ENCODE data around the gene KRT20. TPM values are rescaled to one million over a fixed set of nuclear protein-coding genes. Genes with fewer than 3 reads are reported as not detected.

The KRT20 gene
- total RNA-seq, 8 experiments from 2014 or later = 0.09 to 0.43 (median 0.31) TPM; not detected in 5

DNA sequence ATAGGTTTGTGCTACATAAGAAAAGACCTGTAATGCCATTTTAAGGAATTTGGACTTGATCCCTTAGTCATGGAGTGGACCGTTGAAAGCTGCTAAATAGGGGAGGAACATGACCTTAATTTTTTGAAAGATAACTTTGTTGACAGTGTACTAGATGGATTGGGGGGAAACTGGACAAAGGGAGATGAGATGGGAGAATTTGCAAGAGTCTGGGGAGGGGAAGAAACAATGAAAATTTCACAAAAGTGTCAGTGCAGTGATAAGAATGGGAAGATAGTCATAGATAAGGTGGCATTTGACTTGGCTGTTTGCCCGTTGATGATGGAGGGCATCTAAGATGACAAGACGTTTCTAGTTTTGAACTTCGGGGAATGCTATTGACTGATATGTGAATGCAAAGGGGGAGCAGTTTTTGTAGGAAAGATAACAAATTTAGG lies 40.4 kb downstream of the KRT20 start:
- WGBS, 10 experiments = 57 to 94% (median 76%) methylated on average over 3 to 4 of the region's 4 CpGs

DNA sequence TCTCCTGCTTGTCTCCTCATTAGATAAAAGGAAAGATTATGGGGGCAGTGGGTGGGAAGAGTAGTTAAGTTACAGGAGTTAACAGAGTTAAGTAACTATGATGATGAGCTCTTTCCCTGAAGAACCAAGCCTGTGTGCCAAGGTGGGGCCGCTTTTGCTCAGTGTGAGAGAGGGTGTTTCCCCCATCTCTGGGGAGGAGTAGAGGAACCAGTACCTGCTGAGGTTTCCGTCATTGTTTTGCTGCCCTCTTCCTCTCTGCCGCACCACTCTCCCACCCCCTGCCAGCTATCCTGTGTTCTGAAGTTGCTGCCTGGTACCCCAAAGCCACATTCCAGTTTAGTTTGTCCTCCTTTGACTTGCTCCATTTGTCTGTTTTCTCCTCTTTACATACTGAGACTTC lies 41.8 kb downstream of the KRT20 start:
- ATAC-seq (replicated peaks in 6 of 8) = no peak
- H3K4me3 ChIP-seq = no peak overlapping the region
- H3K27ac ChIP-seq = no peak overlapping the region
- WGBS, 10 experiments = 0 to 100% (median 38%) methylated on average over 1 to 2 of the region's 3 CpGs; no CpG with 5 or more reads in 4 of the 10 experiments
- in situ Hi-C loops (cut with MboI; ENCODE audit: low pct_unique_long_range_greater_than_20kb in 2 of 9, low sequenced_read_pairs in 9 of 9, unreplicated experiment in 9 of 9) = no loop called here
- no peaks in the 10 kb centered on the region for H3K4me1 ChIP-seq (replicated peaks in 1 of 2)

More for the DNA sequence above, 40.4 kb downstream of the KRT20 start:
- H3K4me3 ChIP-seq = no peak overlapping the region
- in situ Hi-C loops (cut with MboI; ENCODE audit: low pct_unique_long_range_greater_than_20kb in 2 of 9, low sequenced_read_pairs in 9 of 9, unreplicated experiment in 9 of 9) = no loop called here
- no peaks in the 10 kb centered on the region for H3K4me1 ChIP-seq (replicated peaks in 1 of 2)
- no peak overlapping the region for H3K27ac ChIP-seq
- ATAC-seq (replicated peaks in 6 of 8) = no peak

DNA sequence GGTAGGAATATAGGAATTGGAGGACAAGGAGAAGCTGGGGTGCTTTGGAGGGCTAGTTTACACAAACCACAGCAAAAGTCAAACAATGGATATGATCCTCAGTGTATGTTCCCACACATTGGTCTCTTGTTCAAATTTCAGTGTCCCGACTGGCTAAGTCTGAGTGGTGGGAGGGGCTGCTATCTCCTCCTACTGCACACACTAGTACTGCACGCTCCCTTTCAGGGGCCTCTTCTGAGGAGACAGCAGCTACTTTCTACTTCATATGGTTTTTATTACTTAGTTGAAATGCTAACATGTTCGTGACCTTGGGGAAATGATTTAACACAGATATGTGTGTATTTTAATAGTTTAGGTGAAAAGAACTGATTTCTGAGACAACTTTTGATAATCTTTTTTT lies 43.8 kb downstream of the KRT20 start:
- H3K27ac ChIP-seq = no peak overlapping the region
- 0 to 100% (median 60%) methylated on average over 1 to 3 of the region's 3 CpGs; no CpG with 5 or more reads in 1 of the 10 experiments for WGBS, 10 experiments
- no peak overlapping the region for H3K4me3 ChIP-seq
- peak in 3 of 8 experiments; percentile 25 to 38 (median 37) for ATAC-seq (replicated peaks in 6 of 8)
- in situ Hi-C loops (cut with MboI; ENCODE audit: low pct_unique_long_range_greater_than_20kb in 2 of 9, low sequenced_read_pairs in 9 of 9, unreplicated experiment in 9 of 9) = no loop called here
- H3K4me1 ChIP-seq (replicated peaks in 1 of 2) = no peaks in the 10 kb centered on the region

DNA sequence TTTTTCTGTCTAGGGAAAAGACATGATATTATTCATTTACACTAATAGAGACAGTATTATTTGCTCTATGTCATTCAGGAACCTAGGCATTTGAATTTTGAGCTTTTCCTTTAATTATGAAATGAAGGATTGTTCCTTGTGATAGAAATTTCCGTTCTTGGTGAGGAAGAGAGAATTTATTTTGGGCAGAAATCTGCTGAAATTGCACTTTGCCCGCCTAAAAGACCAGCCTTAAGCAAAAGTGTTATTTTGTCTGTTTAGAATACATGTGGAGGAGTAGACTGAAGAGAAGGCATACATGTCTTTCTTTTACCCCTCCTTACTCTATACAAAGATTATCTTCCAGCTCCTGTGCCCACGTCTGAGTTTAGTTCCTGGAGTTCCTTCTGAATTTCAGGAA lies 45.8 kb downstream of the KRT20 start:
- Histone ChIP-seq H3K27ac (no peak overlapping the region), H3K4me3 (no peak overlapping the region), H3K4me1 (replicated peaks in 1 of 2) (no peaks in the 10 kb centered on the region)
- in situ Hi-C loops (cut with MboI; ENCODE audit: low pct_unique_long_range_greater_than_20kb in 2 of 9, low sequenced_read_pairs in 9 of 9, unreplicated experiment in 9 of 9) = no loop called here
- 59 to 100% (median 77%) methylated on average over 1 to 3 of the region's 3 CpGs for WGBS, 10 experiments
- no peak for ATAC-seq (replicated peaks in 6 of 8)

DNA sequence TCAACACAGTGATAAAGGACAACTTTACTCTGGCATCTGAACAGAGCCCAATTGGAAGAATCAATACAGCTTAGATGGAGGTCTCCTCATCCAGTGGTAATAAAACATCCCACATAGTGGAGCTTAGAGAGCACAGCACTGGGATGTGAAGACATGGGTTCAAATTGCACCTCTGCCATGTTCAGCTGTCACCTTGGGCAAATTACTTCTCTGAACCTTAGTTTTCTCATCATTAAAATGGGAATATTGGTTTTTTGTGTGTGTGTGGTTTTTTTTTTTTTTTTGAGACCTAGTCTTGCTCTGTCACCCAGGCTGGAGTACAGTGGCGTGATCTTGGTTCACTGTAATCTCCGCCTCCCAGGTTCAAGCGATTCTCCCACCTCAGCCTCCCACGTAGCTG lies 49.0 kb downstream of the KRT20 start:
- no peaks in the 10 kb centered on the region for H3K4me1 ChIP-seq (replicated peaks in 1 of 2)
- in situ Hi-C loops (cut with MboI; ENCODE audit: low pct_unique_long_range_greater_than_20kb in 2 of 9, low sequenced_read_pairs in 9 of 9, unreplicated experiment in 9 of 9) = no loop called here
- WGBS, 10 experiments = 90 to 100% (median 100%) methylated on average over 1 to 3 of the region's 4 CpGs; no CpG with 5 or more reads in 1 of the 10 experiments
- H3K27ac ChIP-seq = no peak overlapping the region
- H3K4me3 ChIP-seq = no peak overlapping the region
- ATAC-seq (replicated peaks in 6 of 8) = no peak

DNA sequence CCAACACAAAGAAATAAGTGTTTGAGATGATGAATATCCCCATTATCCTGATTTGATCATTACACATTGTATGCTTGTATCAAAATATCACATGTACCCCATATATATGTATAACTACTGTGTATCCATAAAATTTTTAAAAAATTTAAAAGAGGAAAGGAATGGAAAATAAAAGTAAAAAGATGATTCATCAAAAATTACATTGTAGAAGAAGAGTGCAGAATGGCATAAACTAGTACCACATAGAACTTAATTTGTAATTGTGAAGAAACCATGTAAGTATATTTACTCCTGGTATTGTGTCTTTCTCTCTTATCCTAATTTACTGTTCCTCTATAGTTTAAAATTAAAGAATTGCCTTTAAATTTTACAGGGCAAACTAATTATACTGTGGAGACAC lies 51.2 kb downstream of the KRT20 start:
- no peak overlapping the region for H3K4me3 ChIP-seq
- H3K4me1 ChIP-seq (replicated peaks in 1 of 2) = no peaks in the 10 kb centered on the region
- ATAC-seq (replicated peaks in 6 of 8) = no peak
- H3K27ac ChIP-seq = no peak overlapping the region
- in situ Hi-C loops (cut with MboI; ENCODE audit: low pct_unique_long_range_greater_than_20kb in 2 of 9, low sequenced_read_pairs in 9 of 9, unreplicated experiment in 9 of 9) = no loop called here

DNA sequence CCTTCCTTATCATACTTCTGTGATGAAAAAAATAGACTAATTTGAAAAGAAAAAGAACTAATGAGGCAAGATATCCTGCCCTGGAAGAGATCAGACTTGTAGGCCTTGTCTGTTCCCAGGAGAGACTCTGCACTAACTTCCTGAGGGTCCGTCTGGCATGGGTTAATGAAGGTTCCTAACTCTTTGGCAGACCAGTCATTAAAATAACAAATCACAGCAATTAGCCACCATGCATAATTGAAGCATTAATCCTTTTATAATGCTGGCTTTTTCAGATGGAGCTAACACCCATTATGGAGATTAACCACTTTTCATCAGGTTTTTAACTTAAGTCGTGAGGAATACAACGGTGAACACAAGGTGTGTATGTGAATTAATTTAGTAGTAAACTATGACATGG lies 52.2 kb downstream of the KRT20 start:
- no peak overlapping the region for H3K4me3 ChIP-seq
- H3K4me1 ChIP-seq (replicated peaks in 1 of 2) = no peaks in the 10 kb centered on the region
- no peak for ATAC-seq (replicated peaks in 6 of 8)
- WGBS, 10 experiments = 0 to 80% (median 47%) methylated on average over 1 to 3 of the region's 3 CpGs; no CpG with 5 or more reads in 1 of the 10 experiments
- in situ Hi-C loops (cut with MboI; ENCODE audit: low pct_unique_long_range_greater_than_20kb in 2 of 9, low sequenced_read_pairs in 9 of 9, unreplicated experiment in 9 of 9) = no loop called here
- H3K27ac ChIP-seq = no peak overlapping the region

DNA sequence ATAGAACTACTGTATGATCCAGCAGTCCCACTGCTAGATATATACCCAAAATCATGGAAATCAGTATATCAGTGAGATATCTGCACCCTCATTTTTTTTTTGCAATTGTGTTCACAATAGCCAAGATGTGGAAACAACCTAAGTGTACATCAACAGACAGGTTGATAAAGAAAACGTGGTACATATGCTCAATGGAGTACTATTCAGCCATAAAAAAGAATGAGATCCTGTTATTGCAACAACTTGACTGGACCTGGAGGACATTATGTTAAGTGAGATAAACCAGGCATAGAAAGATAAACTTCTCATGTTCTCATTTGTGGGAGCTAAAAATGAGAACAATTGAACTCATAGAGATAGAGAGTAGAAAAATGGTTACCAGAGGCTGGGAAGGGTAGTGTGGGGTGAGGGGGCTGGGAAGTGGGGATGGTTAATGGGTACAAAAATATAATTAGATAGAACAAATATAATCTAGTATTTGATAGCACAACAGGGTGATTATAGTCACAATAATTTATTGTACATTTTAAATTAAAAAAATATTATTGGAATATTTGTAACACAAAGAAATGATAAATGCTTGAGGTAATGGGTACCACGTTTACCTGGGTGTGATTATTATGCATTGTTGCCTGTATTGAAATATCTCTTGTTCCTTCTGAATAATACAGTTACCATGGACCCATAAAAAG lies 54.8 kb downstream of the KRT20 start:
- Histone ChIP-seq H3K27ac (no peak overlapping the region), H3K4me3 (no peak overlapping the region), H3K4me1 (replicated peaks in 1 of 2) (no peaks in the 10 kb centered on the region)
- 11 to 88% (median 77%) methylated on average over 1 to 2 of the region's 2 CpGs for WGBS, 10 experiments
- no peak for ATAC-seq (replicated peaks in 6 of 8)
- in situ Hi-C loops (cut with MboI; ENCODE audit: low pct_unique_long_range_greater_than_20kb in 2 of 9, low sequenced_read_pairs in 9 of 9, unreplicated experiment in 9 of 9) = no loop called here

DNA sequence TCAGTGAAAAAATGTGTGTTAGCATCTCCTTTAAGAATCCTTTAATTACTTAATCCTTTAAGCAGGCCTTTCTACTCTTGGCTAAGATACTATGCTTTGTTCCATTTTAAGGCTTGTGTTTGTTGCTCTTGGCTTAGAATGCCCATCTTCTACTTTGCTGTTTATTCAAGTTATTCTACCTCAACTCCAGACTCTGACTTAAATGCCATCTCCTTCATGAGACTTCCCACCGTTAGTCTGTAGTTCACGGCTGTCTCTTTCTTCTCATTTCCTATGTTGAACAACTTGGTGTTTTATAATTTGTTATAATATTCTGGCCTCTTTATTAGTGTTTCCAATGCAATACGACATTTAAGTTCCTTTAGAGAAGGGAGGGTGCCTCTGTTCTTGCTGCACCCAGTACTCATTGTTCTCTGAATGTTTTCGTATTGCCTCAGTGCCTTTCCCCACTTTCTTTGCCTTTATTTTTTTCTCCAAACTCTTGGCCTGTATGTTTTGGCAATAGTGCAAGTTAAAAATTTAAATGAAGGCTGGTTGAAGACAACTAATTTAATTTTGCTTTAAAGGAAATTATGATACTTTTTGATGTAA lies 56.5 kb downstream of the KRT20 start:
- WGBS, 10 experiments = 58 to 100% (median 85%) methylated on average over 2 to 4 of the region's 4 CpGs
- in situ Hi-C loops (cut with MboI; ENCODE audit: low pct_unique_long_range_greater_than_20kb in 2 of 9, low sequenced_read_pairs in 9 of 9, unreplicated experiment in 9 of 9) = no loop called here
- no peak overlapping the region for H3K27ac ChIP-seq
- H3K4me3 ChIP-seq = no peak overlapping the region
- peak in 1 of 8 experiments; percentile 66 for ATAC-seq (replicated peaks in 6 of 8)
- no peaks in the 10 kb centered on the region for H3K4me1 ChIP-seq (replicated peaks in 1 of 2)

DNA sequence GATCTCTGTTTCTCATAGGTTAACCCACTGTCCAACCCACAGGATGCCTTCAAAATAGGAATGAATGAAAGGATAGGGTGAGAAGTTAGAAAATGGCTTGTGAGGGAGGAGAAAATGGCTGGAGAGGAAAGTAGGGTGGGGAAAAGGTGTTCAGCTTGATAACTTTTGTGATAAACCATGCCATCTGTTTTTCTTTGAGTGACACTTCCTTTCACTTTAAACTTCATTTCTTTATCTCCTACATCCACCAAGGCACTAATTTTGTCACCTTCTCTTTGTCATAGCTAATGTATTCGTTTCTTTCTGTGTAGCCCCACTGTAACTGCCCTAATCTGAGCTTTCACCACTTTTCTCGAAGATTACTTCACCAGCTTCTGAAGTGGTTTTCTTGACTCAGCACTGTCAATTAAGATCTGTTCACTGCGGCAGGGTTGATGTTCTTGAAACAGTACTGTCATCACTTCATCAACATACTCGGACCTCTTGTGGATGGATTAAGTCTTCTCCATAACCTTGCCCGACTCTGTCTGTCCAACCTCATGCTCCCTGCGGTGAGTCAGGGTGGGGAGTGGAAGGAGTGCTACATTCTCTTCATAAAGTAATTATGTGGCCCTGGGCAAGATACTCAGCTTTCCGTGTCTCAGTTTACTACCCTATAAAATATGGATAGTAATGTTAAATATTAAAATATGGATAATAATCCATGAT lies 57.1 kb downstream of the KRT20 start:
- H3K4me3 ChIP-seq = no peak overlapping the region
- no peaks in the 10 kb centered on the region for H3K4me1 ChIP-seq (replicated peaks in 1 of 2)
- in situ Hi-C loops (cut with MboI; ENCODE audit: low pct_unique_long_range_greater_than_20kb in 2 of 9, low sequenced_read_pairs in 9 of 9, unreplicated experiment in 9 of 9) = no loop called here
- H3K27ac ChIP-seq = no peak overlapping the region
- 13 to 100% (median 84%) methylated on average over 1 to 7 of the region's 7 CpGs for WGBS, 10 experiments
- ATAC-seq (replicated peaks in 6 of 8) = peak in 4 of 8 experiments; percentile 30 to 100 (median 89)

Other genes with a start within 250 kb of the KRT20 start
- 100 to 1,000 TPM in 7 of 8 experiments, 10 to 100 TPM in 1; 81.3 to 216 (median 133) TPM for gene SMARCE1, start 237.4 kb downstream of the KRT20 start, total RNA-seq
- 1 to 10 TPM in 5 of 8 experiments, under 1 TPM in 2, not detected in 1; 0.67 to 1.7 (median 1.3) TPM for gene KRT222, start 220.1 kb downstream of the KRT20 start, total RNA-seq
- gene KRT24, start 181.5 kb downstream of the KRT20 start, total RNA-seq = under 1 TPM in 3 of 8 experiments, not detected in 5; 0.14 to 0.56 (median 0.17) TPM
- gene KRT25, start 129.9 kb downstream of the KRT20 start, total RNA-seq = not detected
- under 1 TPM in 1 of 8 experiments, not detected in 7; 0.28 TPM for gene KRT26, start 113.0 kb downstream of the KRT20 start, total RNA-seq
- under 1 TPM in 1 of 8 experiments, not detected in 7; 0.66 TPM for gene KRT27, start 102.7 kb downstream of the KRT20 start, total RNA-seq
- under 1 TPM in 1 of 8 experiments, not detected in 7; 0.08 TPM for gene KRT28, start 85.3 kb downstream of the KRT20 start, total RNA-seq
- gene KRT10, start 62.6 kb downstream of the KRT20 start, total RNA-seq = 10 to 100 TPM; 15.4 to 62.1 (median 27.3) TPM
- 1 to 10 TPM in 4 of 8 experiments, under 1 TPM in 2, not detected in 2; 0.21 to 2.7 (median 1.1) TPM for gene KRT12, start 18.0 kb downstream of the KRT20 start, total RNA-seq
- gene KRT23, start 52.4 kb upstream of the KRT20 start, total RNA-seq = 1 to 10 TPM in 1 of 8 experiments, under 1 TPM in 2, not detected in 5; 0.36 to 1.2 (median 0.66) TPM
- under 1 TPM in 1 of 8 experiments, not detected in 7; 0.59 TPM for gene KRT39, start 81.7 kb upstream of the KRT20 start, total RNA-seq
- gene KRT40, start 99.1 kb upstream of the KRT20 start, total RNA-seq = under 1 TPM in 1 of 8 experiments, not detected in 7; 0.19 TPM
- gene KRTAP3-3, start 108.9 kb upstream of the KRT20 start, total RNA-seq = under 1 TPM in 2 of 8 experiments, not detected in 6; 0.33 to 0.47 TPM
- 1 to 10 TPM in 1 of 8 experiments, under 1 TPM in 1, not detected in 6; 0.47 to 1.0 TPM for gene KRTAP3-2, start 114.7 kb upstream of the KRT20 start, total RNA-seq
- gene KRTAP3-1, start 123.9 kb upstream of the KRT20 start, total RNA-seq = not detected
- not detected for gene KRTAP1-5, start 142.0 kb upstream of the KRT20 start, total RNA-seq
- not detected for gene KRTAP1-4, start 145.0 kb upstream of the KRT20 start, total RNA-seq
- gene KRTAP1-3, start 149.6 kb upstream of the KRT20 start, total RNA-seq = under 1 TPM in 4 of 8 experiments, not detected in 4; 0.25 to 0.56 (median 0.46) TPM
- gene KRTAP1-1, start 156.2 kb upstream of the KRT20 start, total RNA-seq = not detected
- under 1 TPM in 1 of 8 experiments, not detected in 7; 0.71 TPM for gene KRTAP2-1, start 162.1 kb upstream of the KRT20 start, total RNA-seq
- not detected for gene KRTAP2-2, start 170.0 kb upstream of the KRT20 start, total RNA-seq
- under 1 TPM in 1 of 8 experiments, not detected in 7; 0.33 TPM for gene KRTAP2-3, start 174.9 kb upstream of the KRT20 start, total RNA-seq
- gene KRTAP2-4, start 180.6 kb upstream of the KRT20 start, total RNA-seq = not detected
- gene KRTAP4-7, start 198.9 kb upstream of the KRT20 start, total RNA-seq = under 1 TPM in 1 of 8 experiments, not detected in 7; 0.52 TPM
- gene KRTAP4-8, start 212.9 kb upstream of the KRT20 start, total RNA-seq = under 1 TPM in 2 of 8 experiments, not detected in 6; 0.25 to 0.33 TPM
- gene KRTAP4-16, start 217.0 kb upstream of the KRT20 start, total RNA-seq = under 1 TPM in 1 of 8 experiments, not detected in 7; 0.47 TPM
- under 1 TPM in 3 of 8 experiments, not detected in 5; 0.33 to 0.41 (median 0.38) TPM for gene KRTAP4-9, start 220.1 kb upstream of the KRT20 start, total RNA-seq
- under 1 TPM in 2 of 8 experiments, not detected in 6; 0.18 to 0.38 TPM for gene KRTAP4-11, start 233.1 kb upstream of the KRT20 start, total RNA-seq
- gene KRTAP4-12, start 238.9 kb upstream of the KRT20 start, total RNA-seq = under 1 TPM in 2 of 8 experiments, not detected in 6; 0.38 to 0.41 TPM

Measured in motor neuron (in vitro differentiated cells).